ENCODE data around the gene TSPAN12. TPM values are rescaled to one million over a fixed set of nuclear protein-coding genes. Genes with fewer than 3 reads are reported as not detected.

Gene TSPAN12
- total and polyA plus RNA-seq, 4 donors: 16.0 to 102 (median 22.8) TPM

GRCh38 chr7:120856198-120856597 is 1.7 kb downstream of the TSPAN12 start:
- TF ChIP-seq, protein P1, sequence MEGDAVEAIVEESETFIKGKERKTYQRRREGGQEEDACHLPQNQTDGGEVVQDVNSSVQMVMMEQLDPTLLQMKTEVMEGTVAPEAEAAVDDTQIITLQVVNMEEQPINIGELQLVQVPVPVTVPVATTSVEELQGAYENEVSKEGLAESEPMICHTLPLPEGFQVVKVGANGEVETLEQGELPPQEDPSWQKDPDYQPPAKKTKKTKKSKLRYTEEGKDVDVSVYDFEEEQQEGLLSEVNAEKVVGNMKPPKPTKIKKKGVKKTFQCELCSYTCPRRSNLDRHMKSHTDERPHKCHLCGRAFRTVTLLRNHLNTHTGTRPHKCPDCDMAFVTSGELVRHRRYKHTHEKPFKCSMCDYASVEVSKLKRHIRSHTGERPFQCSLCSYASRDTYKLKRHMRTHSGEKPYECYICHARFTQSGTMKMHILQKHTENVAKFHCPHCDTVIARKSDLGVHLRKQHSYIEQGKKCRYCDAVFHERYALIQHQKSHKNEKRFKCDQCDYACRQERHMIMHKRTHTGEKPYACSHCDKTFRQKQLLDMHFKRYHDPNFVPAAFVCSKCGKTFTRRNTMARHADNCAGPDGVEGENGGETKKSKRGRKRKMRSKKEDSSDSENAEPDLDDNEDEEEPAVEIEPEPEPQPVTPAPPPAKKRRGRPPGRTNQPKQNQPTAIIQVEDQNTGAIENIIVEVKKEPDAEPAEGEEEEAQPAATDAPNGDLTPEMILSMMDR (IDR thresholded peaks at IDR 0.05; ENCODE audit: control extremely low read depth, extremely low read depth): no peak
- H3K4me1 ChIP-seq (ENCODE audit: control insufficient read depth in 5 of 5, insufficient read depth in 5 of 5, low read length in 5 of 5): peaks cover 0 to 8% (median 5%) of the 10 kb centered on the region in 5 donors
- WGBS, 2 donors: 55% methylated on average over 5 of the region's 5 CpGs
- H3K27me3 ChIP-seq (ENCODE audit: control insufficient read depth in 3 of 3, insufficient read depth in 3 of 3, low read length in 2 of 3): no peaks in the 10 kb centered on the region
- peak in 1 of 3 donors; percentile 36 for DNase-seq
- H3K9me3 ChIP-seq (ENCODE audit: control insufficient read depth in 4 of 4, insufficient read depth in 3 of 4, low read length in 3 of 4): no peaks in the 10 kb centered on the region
- no peaks in the 10 kb centered on the region for H3K36me3 ChIP-seq (ENCODE audit: control insufficient read depth in 4 of 4, insufficient read depth in 4 of 4, low read length in 4 of 4)
- H3K9ac ChIP-seq (ENCODE audit: insufficient read depth in 1 of 2, low read length in 2 of 2): no peak overlapping the region
- peak overlapping the region; percentile 40 for H3K4me3 ChIP-seq
- ATAC-seq (ENCODE audit: insufficient read depth, low FRiP score): no peak
- peak overlapping the region in 1 of 2 donors; percentile 72 for H3K27ac ChIP-seq (ENCODE audit: low read depth in 1 of 2, low read length in 1 of 2)

- no peak for DNase-seq
- Histone ChIP-seq H3K36me3 (ENCODE audit: control insufficient read depth in 4 of 4, insufficient read depth in 4 of 4, low read length in 4 of 4) (no peaks in the 10 kb centered on the region), H3K27ac (ENCODE audit: low read depth in 1 of 2, low read length in 1 of 2) (no peak overlapping the region), H3K4me3 (no peak overlapping the region), H3K4me1 (ENCODE audit: control insufficient read depth in 5 of 5, insufficient read depth in 5 of 5, low read length in 5 of 5) (peaks cover 0 to 13% (median 5%) of the 10 kb centered on the region in 5 donors), H3K27me3 (ENCODE audit: control insufficient read depth in 3 of 3, insufficient read depth in 3 of 3, low read length in 2 of 3) (no peaks in the 10 kb centered on the region), H3K9ac (ENCODE audit: insufficient read depth in 1 of 2, low read length in 2 of 2) (no peak overlapping the region), H3K9me3 (ENCODE audit: control insufficient read depth in 4 of 4, insufficient read depth in 3 of 4, low read length in 3 of 4) (no peaks in the 10 kb centered on the region)
- TF ChIP-seq, protein P1 (IDR thresholded peaks at IDR 0.05; ENCODE audit: control extremely low read depth, extremely low read depth): no peak
- ATAC-seq (ENCODE audit: insufficient read depth, low FRiP score): no peak
Measured at GRCh38 chr7:120852700-120853099, 5.2 kb downstream of the TSPAN12 start.

DNA sequence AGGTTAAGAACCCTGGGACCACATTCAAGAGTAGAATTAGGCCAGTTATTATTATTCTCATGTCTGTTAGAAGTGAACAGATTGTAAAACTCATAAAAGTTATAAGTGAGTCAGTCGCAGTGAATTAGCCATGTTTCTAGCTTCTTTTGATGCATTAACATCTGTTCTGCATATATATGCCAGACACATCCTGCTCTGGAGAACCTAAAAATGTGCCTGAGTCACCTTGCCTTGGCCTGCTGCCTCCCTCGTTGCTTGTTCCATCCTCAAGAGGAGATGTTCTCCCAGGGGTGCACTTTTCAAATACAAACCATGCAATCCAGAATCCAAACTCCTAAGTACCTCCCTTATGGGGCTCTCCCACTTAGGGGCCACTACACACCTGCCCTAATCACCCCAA is 14.8 kb downstream of the TSPAN12 start:
- 83 to 85% methylated on average over 2 of the region's 2 CpGs for WGBS, 2 donors
- TF ChIP-seq, protein P1 (IDR thresholded peaks at IDR 0.05; ENCODE audit: control extremely low read depth, extremely low read depth): no peak
- H3K27ac ChIP-seq (ENCODE audit: low read depth in 1 of 2, low read length in 1 of 2): no peak overlapping the region
- DNase-seq (no peak), ATAC-seq (ENCODE audit: insufficient read depth, low FRiP score) (no peak)
- H3K4me3 ChIP-seq: no peak overlapping the region
- H3K4me1 ChIP-seq (ENCODE audit: control insufficient read depth in 5 of 5, insufficient read depth in 5 of 5, low read length in 5 of 5): peaks cover 0 to 19% (median 0%) of the 10 kb centered on the region in 5 donors
- H3K27me3 ChIP-seq (ENCODE audit: control insufficient read depth in 3 of 3, insufficient read depth in 3 of 3, low read length in 2 of 3): no peaks in the 10 kb centered on the region
- no peak overlapping the region for H3K9ac ChIP-seq (ENCODE audit: insufficient read depth in 1 of 2, low read length in 2 of 2)
- H3K9me3 ChIP-seq (ENCODE audit: control insufficient read depth in 4 of 4, insufficient read depth in 3 of 4, low read length in 3 of 4): no peaks in the 10 kb centered on the region
- H3K36me3 ChIP-seq (ENCODE audit: control insufficient read depth in 4 of 4, insufficient read depth in 4 of 4, low read length in 4 of 4): peaks cover 0 to 3% (median 0%) of the 10 kb centered on the region in 4 donors

DNA sequence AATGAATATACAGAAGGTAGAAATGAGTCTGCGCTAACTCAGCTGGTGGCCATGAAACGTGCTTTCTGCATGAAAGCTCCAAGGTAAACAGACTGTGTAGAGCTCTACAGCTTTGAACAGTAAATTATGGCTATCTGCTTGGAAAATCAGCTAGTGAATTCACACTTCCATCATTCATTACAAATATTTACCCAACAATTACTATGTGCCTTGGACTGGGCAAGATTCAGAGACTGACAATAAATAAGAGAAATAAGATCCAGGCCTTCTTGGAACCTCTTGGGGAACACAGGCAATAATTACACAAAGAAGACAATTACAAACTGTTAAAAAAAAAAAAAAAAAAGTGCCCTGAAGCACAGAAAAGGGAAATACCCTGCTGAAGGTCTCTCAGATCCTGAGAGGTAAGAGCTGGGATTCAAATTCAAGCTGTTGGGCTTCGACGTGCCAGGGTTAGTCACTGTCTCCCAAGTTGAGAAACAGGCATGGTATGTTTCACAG is 15.8 kb downstream of the TSPAN12 start:
- 69 to 87% methylated on average over 4 of the region's 4 CpGs for WGBS, 2 donors

More for the DNA sequence above, 15.8 kb downstream of the TSPAN12 start:
- Histone ChIP-seq H3K9ac (ENCODE audit: insufficient read depth in 1 of 2, low read length in 2 of 2) (no peak overlapping the region), H3K27me3 (ENCODE audit: control insufficient read depth in 3 of 3, insufficient read depth in 3 of 3, low read length in 2 of 3) (no peaks in the 10 kb centered on the region), H3K27ac (ENCODE audit: low read depth in 1 of 2, low read length in 1 of 2) (no peak overlapping the region), H3K36me3 (ENCODE audit: control insufficient read depth in 4 of 4, insufficient read depth in 4 of 4, low read length in 4 of 4) (peaks cover 0 to 8% (median 2%) of the 10 kb centered on the region in 4 donors), H3K4me1 (ENCODE audit: control insufficient read depth in 5 of 5, insufficient read depth in 5 of 5, low read length in 5 of 5) (peaks cover 0 to 11% (median 0%) of the 10 kb centered on the region in 5 donors), H3K9me3 (ENCODE audit: control insufficient read depth in 4 of 4, insufficient read depth in 3 of 4, low read length in 3 of 4) (no peaks in the 10 kb centered on the region), H3K4me3 (no peak overlapping the region)
- no peak for DNase-seq
- no peak for ATAC-seq (ENCODE audit: insufficient read depth, low FRiP score)
- TF ChIP-seq, protein P1 (IDR thresholded peaks at IDR 0.05; ENCODE audit: control extremely low read depth, extremely low read depth): no peak

Data from lung (tissue), 12 donors.